Activated T-cell treated with anti-CD3 and anti-CD28 coated beads, Interleukin-2, amount 50 U/mL, for 4 hours (primary cell): ENCODE measurements around the gene ZFAND3. TPM values are rescaled to one million over a fixed set of nuclear protein-coding genes. Genes with fewer than 3 reads are reported as not detected.

Experiments used
- ATAC-seq, 2 donors: fragments of 200-7000 bp; cut with Tn5 transposase; one replicate each; pipeline ENCODE4 v1.10.0; 2021
- DNase-seq: peaks from one replicate; pipeline ENCODE4 v3.0.0-alpha.2; 2020
- H3K27me3 Mint-ChIP-seq: one replicate; pipeline ENCODE4 v1.8.0; 2021; ENCODE audit warnings: low read depth, mixed read lengths
- H3K36me3 Mint-ChIP-seq: one replicate; pipeline ENCODE4 v1.8.0; 2022; ENCODE audit warnings: mixed read lengths; ENCODE audit not compliant: insufficient read depth
- H3K4me1 Mint-ChIP-seq: one replicate; pipeline ENCODE4 v1.8.0; 2021; ENCODE audit warnings: low read depth, mixed read lengths
- H3K4me3 Mint-ChIP-seq: one replicate; pipeline ENCODE4 v1.8.0; 2021; ENCODE audit warnings: mild to moderate bottlenecking, moderate library complexity, mixed read lengths
- H3K9me3 Mint-ChIP-seq: one replicate; pipeline ENCODE4 v1.8.0; 2021; ENCODE audit warnings: mixed read lengths
- total RNA-seq, 3 donors: library from RNA; stranded (reverse); gene quantifications; one replicate each; pipeline ENCODE4 v1.2.1, GENCODE V29; 2021

ZFAND3 gene
- total RNA-seq, 3 donors from 2014 or later = 21.5 to 31.4 (median 30.8) TPM

GRCh38 chr6:37787216-37787615 is 32.3 kb upstream of the ZFAND3 start:
- peaks cover 24% of the 10 kb centered on the region for H3K4me1 Mint-ChIP-seq

GRCh38 chr6:37788259-37788658 is 31.3 kb upstream of the ZFAND3 start:
- ATAC-seq (no peak), DNase-seq (no peak)
- Mint-ChIP-seq H3K4me3 (no peak overlapping the region), H3K36me3 (no peaks in the 10 kb centered on the region), H3K27me3 (peaks cover 26% of the 10 kb centered on the region), H3K4me1 (peaks cover 18% of the 10 kb centered on the region), H3K9me3 (no peaks in the 10 kb centered on the region)

More at GRCh38 chr6:37787216-37787615, 32.3 kb upstream of the ZFAND3 start:
- ATAC-seq = no peak
- Mint-ChIP-seq H3K36me3 (no peaks in the 10 kb centered on the region), H3K27me3 (peaks cover 32% of the 10 kb centered on the region), H3K9me3 (no peaks in the 10 kb centered on the region), H3K4me3 (no peak overlapping the region)
- no peak for DNase-seq

- H3K9me3 Mint-ChIP-seq = no peaks in the 10 kb centered on the region
- peaks cover 8% of the 10 kb centered on the region for H3K4me1 Mint-ChIP-seq
- no peaks in the 10 kb centered on the region for H3K27me3 Mint-ChIP-seq
- no peak overlapping the region for H3K4me3 Mint-ChIP-seq
- DNase-seq (peak; percentile 75), ATAC-seq (peak; percentile 100)
- H3K36me3 Mint-ChIP-seq = no peaks in the 10 kb centered on the region
These were observed 28.2 kb upstream of the ZFAND3 start for GRCh38 chr6:37791156-37791919.

DNA sequence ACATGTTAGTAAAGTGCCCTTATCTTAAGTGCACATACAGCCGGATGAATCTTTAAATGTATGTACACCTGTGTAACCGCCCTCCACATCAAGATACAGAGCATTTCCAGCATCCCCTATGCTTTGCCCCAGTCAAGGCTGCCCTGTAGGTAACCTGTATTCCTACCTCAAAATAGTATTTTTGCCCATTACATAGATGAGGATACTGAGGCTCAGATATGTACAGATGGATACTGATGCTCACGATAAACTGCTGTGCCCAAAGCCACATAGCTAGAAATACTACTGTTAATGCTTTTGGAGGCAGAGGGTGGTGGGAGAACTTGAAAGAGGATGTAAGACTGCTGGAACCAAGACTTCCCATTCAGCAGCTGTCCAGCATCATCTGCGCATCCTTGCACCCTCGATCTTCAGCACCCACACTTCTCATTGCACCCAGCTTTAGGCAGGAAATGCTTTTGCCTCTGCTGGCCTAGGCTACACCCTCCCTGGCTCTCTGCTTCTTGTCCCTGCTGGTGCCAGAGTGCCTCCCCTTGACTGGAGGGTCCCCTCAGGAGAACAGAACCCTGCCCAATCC is 27.0 kb upstream of the ZFAND3 start:
- ATAC-seq (no peak), DNase-seq (no peak)
- Mint-ChIP-seq H3K4me1 (peaks cover 8% of the 10 kb centered on the region), H3K27me3 (no peaks in the 10 kb centered on the region), H3K36me3 (no peaks in the 10 kb centered on the region), H3K4me3 (no peak overlapping the region), H3K9me3 (no peaks in the 10 kb centered on the region)

DNA sequence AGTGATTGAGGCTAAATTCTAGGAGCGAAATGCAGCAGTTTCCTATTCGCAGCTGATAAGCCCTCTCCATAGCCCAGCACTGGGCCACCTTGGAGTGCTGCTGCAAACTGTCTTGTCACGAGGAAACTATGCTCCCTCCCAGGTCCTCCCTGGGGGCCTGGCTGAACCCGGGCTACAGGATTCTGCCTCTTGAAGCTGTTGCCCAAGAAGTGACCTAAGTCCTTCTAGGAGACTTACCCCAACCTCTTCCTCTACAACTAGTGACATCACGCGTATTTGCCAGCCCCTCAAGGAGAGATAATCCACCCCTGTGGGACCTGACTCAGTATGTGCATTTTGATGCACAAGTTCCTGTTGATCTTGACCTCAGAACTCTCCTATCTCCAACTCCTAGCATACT is 26.5 kb upstream of the ZFAND3 start:
- Mint-ChIP-seq H3K4me1 (peaks cover 8% of the 10 kb centered on the region), H3K36me3 (no peaks in the 10 kb centered on the region), H3K9me3 (no peaks in the 10 kb centered on the region), H3K27me3 (no peaks in the 10 kb centered on the region), H3K4me3 (no peak overlapping the region)
- no peak for DNase-seq
- no peak for ATAC-seq

- DNase-seq (no peak), ATAC-seq (no peak)
- Mint-ChIP-seq H3K27me3 (no peaks in the 10 kb centered on the region), H3K4me1 (peaks cover 8% of the 10 kb centered on the region), H3K4me3 (no peak overlapping the region), H3K36me3 (no peaks in the 10 kb centered on the region), H3K9me3 (no peaks in the 10 kb centered on the region)
These were observed 24.7 kb upstream of the ZFAND3 start for GRCh38 chr6:37794825-37795224.

- DNase-seq (no peak), ATAC-seq (no peak)
- Mint-ChIP-seq H3K9me3 (no peaks in the 10 kb centered on the region), H3K27me3 (no peaks in the 10 kb centered on the region), H3K36me3 (no peaks in the 10 kb centered on the region), H3K4me1 (peaks cover 2% of the 10 kb centered on the region), H3K4me3 (no peak overlapping the region)
These were observed 20.9 kb upstream of the ZFAND3 start for GRCh38 chr6:37798436-37799262.

- H3K36me3 Mint-ChIP-seq = no peaks in the 10 kb centered on the region
- no peak overlapping the region for H3K4me3 Mint-ChIP-seq
These were observed 20.3 kb upstream of the ZFAND3 start for GRCh38 chr6:37799263-37799644.

GRCh38 chr6:37800703-37801604 is 18.6 kb upstream of the ZFAND3 start:
- no peak for DNase-seq
- no peaks in the 10 kb centered on the region for H3K27me3 Mint-ChIP-seq
- peaks cover 2% of the 10 kb centered on the region for H3K4me1 Mint-ChIP-seq
- no peak overlapping the region for H3K4me3 Mint-ChIP-seq
- H3K36me3 Mint-ChIP-seq = no peaks in the 10 kb centered on the region
- H3K9me3 Mint-ChIP-seq = no peaks in the 10 kb centered on the region
- ATAC-seq = no peak

More at GRCh38 chr6:37799263-37799644, 20.3 kb upstream of the ZFAND3 start:
- peaks cover 2% of the 10 kb centered on the region for H3K4me1 Mint-ChIP-seq
- no peak for ATAC-seq
- no peaks in the 10 kb centered on the region for H3K27me3 Mint-ChIP-seq
- no peaks in the 10 kb centered on the region for H3K9me3 Mint-ChIP-seq
- DNase-seq = no peak

GRCh38 chr6:37801605-37801940 is 18.0 kb upstream of the ZFAND3 start:
- no peak for ATAC-seq
- no peaks in the 10 kb centered on the region for H3K9me3 Mint-ChIP-seq
- H3K27me3 Mint-ChIP-seq = no peaks in the 10 kb centered on the region
- H3K4me1 Mint-ChIP-seq = peaks cover 2% of the 10 kb centered on the region
- DNase-seq = no peak
- no peaks in the 10 kb centered on the region for H3K36me3 Mint-ChIP-seq
- no peak overlapping the region for H3K4me3 Mint-ChIP-seq

DNA sequence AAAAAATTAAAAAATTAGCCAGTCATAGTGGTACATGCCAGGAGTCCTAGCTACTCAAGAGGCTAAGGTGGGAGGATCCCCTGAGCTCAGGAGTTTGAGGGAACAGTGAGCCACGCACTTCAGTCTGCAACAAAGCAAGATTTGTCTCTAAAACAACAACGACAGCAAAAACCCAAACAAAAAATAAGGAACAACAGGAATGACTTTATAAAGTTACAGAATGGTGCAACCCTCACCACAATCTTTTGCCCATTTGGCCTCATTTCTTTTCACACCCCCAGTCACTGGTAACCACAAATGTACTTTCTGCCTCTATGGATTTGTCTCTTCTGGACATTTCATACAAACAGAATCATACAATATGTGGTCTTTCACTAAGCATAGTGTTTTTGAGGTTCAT is 16.7 kb upstream of the ZFAND3 start:
- peaks cover 3% of the 10 kb centered on the region for H3K27me3 Mint-ChIP-seq
- H3K4me1 Mint-ChIP-seq = peaks cover 2% of the 10 kb centered on the region
- H3K9me3 Mint-ChIP-seq = no peaks in the 10 kb centered on the region
- no peak for DNase-seq
- no peak overlapping the region for H3K4me3 Mint-ChIP-seq
- no peak for ATAC-seq
- H3K36me3 Mint-ChIP-seq = no peaks in the 10 kb centered on the region

DNA sequence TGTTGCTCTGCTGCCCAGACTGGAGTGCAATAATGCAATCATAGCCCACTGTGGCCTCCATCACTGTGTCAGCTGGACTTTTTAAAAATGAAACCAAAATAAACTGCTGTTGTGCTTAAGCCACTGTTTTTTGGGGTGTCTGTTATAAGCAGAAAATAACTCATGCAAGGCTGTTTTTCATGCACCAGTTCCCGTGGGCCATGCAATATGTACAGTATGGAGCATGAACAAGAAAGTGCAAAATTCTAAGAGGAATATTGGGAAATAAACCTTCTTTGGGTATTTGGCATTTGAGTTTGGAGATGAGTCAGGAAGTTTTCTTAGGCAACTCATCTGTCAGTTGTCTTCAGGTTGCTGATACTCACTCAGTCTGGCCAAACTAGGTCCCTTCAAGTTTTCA is 14.9 kb upstream of the ZFAND3 start:
- H3K4me1 Mint-ChIP-seq = peaks cover 2% of the 10 kb centered on the region
- peaks cover 10% of the 10 kb centered on the region for H3K27me3 Mint-ChIP-seq
- ATAC-seq (no peak), DNase-seq (no peak)
- no peaks in the 10 kb centered on the region for H3K36me3 Mint-ChIP-seq
- H3K9me3 Mint-ChIP-seq = no peaks in the 10 kb centered on the region
- no peak overlapping the region for H3K4me3 Mint-ChIP-seq

- no peak for DNase-seq
- Mint-ChIP-seq H3K9me3 (no peaks in the 10 kb centered on the region), H3K27me3 (peaks cover 10% of the 10 kb centered on the region), H3K4me3 (no peak overlapping the region), H3K4me1 (peaks cover 2% of the 10 kb centered on the region), H3K36me3 (no peaks in the 10 kb centered on the region)
- ATAC-seq = no peak
These were observed 13.3 kb upstream of the ZFAND3 start for GRCh38 chr6:37806213-37806612.

DNA sequence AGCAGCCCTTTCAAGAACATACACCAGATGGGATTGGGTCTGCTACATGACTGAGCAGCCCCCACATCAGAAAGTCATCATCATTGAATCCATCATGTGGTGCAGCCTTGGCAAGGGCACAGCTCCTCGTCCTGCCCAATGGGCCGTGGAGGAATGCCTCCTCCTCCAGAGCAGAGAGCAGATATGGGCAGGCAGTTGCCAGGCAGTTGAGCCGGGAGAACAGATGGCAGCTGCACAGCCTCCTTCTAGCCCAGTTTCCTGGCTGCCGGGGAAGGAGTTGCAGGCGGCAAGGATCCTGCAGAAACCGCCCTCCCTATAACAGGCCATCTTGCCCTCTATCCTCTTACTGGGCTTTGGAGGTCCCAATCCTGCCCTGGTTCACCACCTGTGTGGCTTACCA is 11.9 kb upstream of the ZFAND3 start:
- H3K9me3 Mint-ChIP-seq = no peaks in the 10 kb centered on the region
- H3K4me3 Mint-ChIP-seq = no peak overlapping the region
- H3K4me1 Mint-ChIP-seq = no peaks in the 10 kb centered on the region
- ATAC-seq = no peak
- DNase-seq = no peak
- peaks cover 10% of the 10 kb centered on the region for H3K27me3 Mint-ChIP-seq
- no peaks in the 10 kb centered on the region for H3K36me3 Mint-ChIP-seq
